GM12892 (cell line): ENCODE results near the gene GPRASP1.

Source experiments
- POLR2A ChIP-seq: IDR thresholded peaks from 2 replicates; pipeline ENCODE4 v1.6.1; 2011; ENCODE audit warnings: low read depth, low read length, control low read depth
- POLR2AphosphoS5 ChIP-seq: IDR thresholded peaks from 2 replicates; pipeline ENCODE4 v1.6.1; 2011; ENCODE audit warnings: low read depth, low read length, control low read depth
- TAF1 ChIP-seq: IDR thresholded peaks from 2 replicates; pipeline ENCODE4 v1.6.1; 2011; ENCODE audit warnings: low read depth, mild to moderate bottlenecking, control low read depth, low read length, borderline replicate concordance

DNA sequence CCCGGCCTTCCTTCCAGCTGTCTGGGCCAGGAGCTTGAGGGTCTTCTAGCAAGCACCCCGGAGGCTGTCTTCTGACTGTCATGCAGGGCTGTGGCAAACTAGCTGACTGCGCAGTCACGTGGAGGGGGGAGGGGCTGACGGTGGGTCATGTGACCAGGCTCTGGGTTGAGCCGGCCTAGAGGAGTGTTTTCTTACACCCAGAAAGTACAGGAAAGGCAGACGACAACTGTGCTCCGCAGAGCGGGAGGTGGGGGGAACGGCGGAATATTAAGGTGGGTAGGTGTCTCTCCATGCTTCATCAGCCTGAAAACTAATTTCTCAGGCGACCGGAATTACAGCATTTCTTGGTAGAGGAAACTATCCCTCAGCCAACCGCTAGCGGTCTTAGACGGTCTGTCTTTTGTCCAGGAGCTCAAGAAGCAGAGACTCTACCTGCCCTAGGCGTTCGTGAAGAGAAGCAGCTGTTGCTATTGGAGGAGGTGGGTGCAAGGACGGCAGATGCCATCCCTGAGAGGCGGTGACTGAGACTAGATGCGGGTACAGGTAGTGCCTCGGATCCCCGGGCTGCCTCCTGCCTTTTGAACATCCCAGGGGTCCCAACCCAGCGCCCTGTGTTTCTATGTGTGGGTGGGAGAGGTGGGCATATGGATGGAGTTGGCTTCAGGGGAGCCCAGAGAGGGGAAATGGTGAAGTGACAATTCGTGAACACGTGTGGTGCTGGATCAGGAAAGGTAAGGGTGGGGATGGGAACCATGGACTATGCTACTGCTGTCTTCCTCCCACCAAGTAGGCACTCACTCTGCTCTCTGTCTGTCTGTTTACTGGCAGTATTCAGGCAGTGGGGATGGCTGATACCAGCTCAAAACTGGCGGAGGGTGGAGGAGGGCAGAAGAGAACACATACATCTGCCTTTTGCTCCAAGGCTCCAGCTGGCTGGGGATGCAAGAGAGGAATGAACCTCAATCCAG lies 8.8 kb downstream of the GPRASP1 start:
- TF ChIP-seq POLR2A (peak; percentile 40; the same call in 1 of the 2 replicates), POLR2AphosphoS5 (no peak), TAF1 (peak; percentile 56; the same call in 1 of the 2 replicates)
